ENCODE measurements around the gene HSF5. TPM values are rescaled to one million over a fixed set of nuclear protein-coding genes. Genes with fewer than 3 reads are reported as not detected.

Gene HSF5
- total and polyA plus RNA-seq, 2 of the 4 experiments (the other 2 are of a cell fraction), result not detected

DNA sequence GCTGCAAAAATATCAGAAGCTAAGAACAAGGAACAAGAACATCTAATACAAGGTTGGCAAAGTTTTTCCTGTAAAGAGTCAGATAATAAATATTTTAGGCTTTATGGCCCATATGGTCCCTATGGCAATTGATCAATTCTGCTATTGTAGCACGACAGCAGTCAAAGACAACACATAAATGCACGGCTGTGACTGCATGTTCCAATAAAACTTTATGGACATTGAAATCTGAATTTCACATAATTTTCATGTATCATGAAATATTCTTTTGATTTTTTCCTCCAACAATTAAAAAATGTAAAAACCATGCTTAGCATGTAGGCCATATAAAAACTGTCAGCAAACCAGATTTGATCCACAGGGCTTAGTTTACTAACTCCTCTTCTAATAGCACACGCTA lies 60.4 kb downstream of the HSF5 start:
- TF ChIP-seq MXI1 (IDR thresholded peaks at IDR 0.05; ENCODE audit: borderline replicate concordance, low read depth, low read length), result no peak
- no peak for TF ChIP-seq RAD21 (IDR thresholded peaks at IDR 0.05; ENCODE audit: low read length)
- TF ChIP-seq CHD1 (IDR thresholded peaks at IDR 0.05; ENCODE audit: low read depth, low read length), result no peak
- no peak for TF ChIP-seq USF2 (IDR thresholded peaks at IDR 0.05; ENCODE audit: low read depth, low read length)
- no peak for TF ChIP-seq NFE2L2 (IDR thresholded peaks at IDR 0.05; ENCODE audit: low read depth, low read length)
- no peak for TF ChIP-seq RCOR1 (IDR thresholded peaks at IDR 0.05; ENCODE audit: insufficient replicate concordance, low read length)
- no peak for TF ChIP-seq MAFK (IDR thresholded peaks at IDR 0.05; ENCODE audit: low read depth, low read length)
- no peak for TF ChIP-seq CTCF (conservative IDR thresholded peaks at IDR 0.05; ENCODE audit: low read depth, low read length)
- no peak for TF ChIP-seq POLR2A (IDR thresholded peaks at IDR 0.05; ENCODE audit: low read depth, low read length)
- TF ChIP-seq MAZ (IDR thresholded peaks at IDR 0.05; ENCODE audit: borderline replicate concordance, low read depth, low read length), result no peak
- TF ChIP-seq, protein P1, sequence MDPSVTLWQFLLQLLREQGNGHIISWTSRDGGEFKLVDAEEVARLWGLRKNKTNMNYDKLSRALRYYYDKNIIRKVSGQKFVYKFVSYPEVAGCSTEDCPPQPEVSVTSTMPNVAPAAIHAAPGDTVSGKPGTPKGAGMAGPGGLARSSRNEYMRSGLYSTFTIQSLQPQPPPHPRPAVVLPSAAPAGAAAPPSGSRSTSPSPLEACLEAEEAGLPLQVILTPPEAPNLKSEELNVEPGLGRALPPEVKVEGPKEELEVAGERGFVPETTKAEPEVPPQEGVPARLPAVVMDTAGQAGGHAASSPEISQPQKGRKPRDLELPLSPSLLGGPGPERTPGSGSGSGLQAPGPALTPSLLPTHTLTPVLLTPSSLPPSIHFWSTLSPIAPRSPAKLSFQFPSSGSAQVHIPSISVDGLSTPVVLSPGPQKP (IDR thresholded peaks at IDR 0.05; ENCODE audit: borderline replicate concordance, low read depth, low read length), result no peak
- no peak for TF ChIP-seq FOS (IDR thresholded peaks at IDR 0.05; ENCODE audit: low read depth, low read length)
- no peak for TF ChIP-seq RFX5 (IDR thresholded peaks at IDR 0.05; ENCODE audit: low read depth, low read length)
- Histone ChIP-seq H2BK20ac (ENCODE audit: low read depth, low read length) (no peak overlapping the region), H4K91ac (ENCODE audit: insufficient read depth, low read depth, low read length) (no peak overlapping the region), H2AFZ (replicated peaks; ENCODE audit: low read length, poor library complexity) (no peak overlapping the region), H2AK5ac (ENCODE audit: low read depth, low read length) (no peak overlapping the region), H3K27ac (ENCODE audit: insufficient read depth, low read length) (no peak overlapping the region), H3K4me2 (ENCODE audit: low read depth, low read length) (no peak overlapping the region), H3K4me1 (ENCODE audit: control insufficient read depth, insufficient read depth, low read length) (no peaks in the 10 kb centered on the region), H3K79me1 (ENCODE audit: low read depth in 1 of 2, low read length in 2 of 2) (no peaks in the 10 kb centered on the region), H4K8ac (ENCODE audit: low read depth in 2 of 2, low read length in 2 of 2) (no peak overlapping the region), H3K4ac (ENCODE audit: low read depth, low read length) (no peak overlapping the region), H3K9me1 (ENCODE audit: insufficient read depth, low read length) (no peaks in the 10 kb centered on the region), H3K9ac (ENCODE audit: low read depth, low read length) (no peak overlapping the region), H3K23ac (ENCODE audit: low read depth, low read length) (no peak overlapping the region), H3K36me3 (ENCODE audit: control insufficient read depth, insufficient read depth, low read length) (no peaks in the 10 kb centered on the region), H2BK120ac (ENCODE audit: low read depth, low read length) (no peak overlapping the region), H3K14ac (replicated peaks; ENCODE audit: low read depth, low read length) (no peak overlapping the region), H3K27me3 (ENCODE audit: control insufficient read depth, insufficient read depth, low read length) (no peaks in the 10 kb centered on the region), H3K9me3 (ENCODE audit: control insufficient read depth, insufficient read depth, low read length) (no peaks in the 10 kb centered on the region), H4K5ac (ENCODE audit: low read depth, low read length) (no peak overlapping the region), H3K4me3 (ENCODE audit: insufficient read depth, low read depth, low read length) (no peak overlapping the region), H2BK5ac (ENCODE audit: low read depth, low read length, poor library complexity, severe bottlenecking) (no peak overlapping the region), H3K56ac (ENCODE audit: extremely low read depth, insufficient read depth, low read length) (no peak overlapping the region), H4K20me1 (ENCODE audit: insufficient read depth, low read length) (no peaks in the 10 kb centered on the region), H2BK15ac (ENCODE audit: low read depth, low read length) (no peak overlapping the region), H3K18ac (ENCODE audit: low read depth, low read length) (no peak overlapping the region), H2AK9ac (replicated peaks; ENCODE audit: low read depth, low read length, poor library complexity) (no peak overlapping the region)
- WGBS, 2 experiments (ENCODE audit: extremely low coverage in 2 of 2, insufficient read length in 1 of 2), result no CpG with 5 or more reads among the region's 3 CpGs
- dilution Hi-C loops (cut with HindIII; ENCODE audit: low sequenced_read_pairs, unreplicated experiment) (no loop called here), in situ Hi-C loops (cut with MboI; ENCODE audit: low sequenced_read_pairs) (no loop called here), intact Hi-C loops (cut with micrococcal nuclease) (no loop called here)
- DNase-seq (no peak), ATAC-seq (ENCODE audit: low read depth) (no peak)
- ChIA-PET POLR2A (ENCODE audit: unreplicated experiment) (no interaction called here), CTCF (no interaction called here)
- BruUV-seq (replicated peaks), result no TSS peak

All from IMR-90 (cell line).